Activated CD4-positive, alpha-beta T cell treated with anti-CD3 and anti-CD28 coated beads, Interleukin-2, amount 50 U/mL, for 16 hours (primary cell): Measurements from ENCODE around the gene TMEM271.
"Not testable (repeated sequence)": the region's sequence is repeated elsewhere in the genome, so short reads cannot be mapped to it uniquely, and the experiment has no call there.

Source experiments
- DNase-seq: peaks from one replicate; pipeline ENCODE4 v3.0.0-alpha.2; 2020

Gene TMEM271

GRCh38 chr4:609400-610050, 33.4 kb upstream of the TMEM271 start:
- no peak for DNase-seq

GRCh38 chr4:608236-608635, 32.1 kb upstream of the TMEM271 start:
- DNase-seq = no peak

GRCh38 chr4:605702-606425, 29.8 kb upstream of the TMEM271 start:
- no peak for DNase-seq

GRCh38 chr4:604131-604530, 28.0 kb upstream of the TMEM271 start:
- no peak for DNase-seq

- peak; percentile 42 for DNase-seq
These were observed 26.5 kb upstream of the TMEM271 start for GRCh38 chr4:602559-602942.

- DNase-seq = no peak
These were observed 25.8 kb upstream of the TMEM271 start for GRCh38 chr4:601612-602558.

- no peak for DNase-seq
These were observed 24.9 kb upstream of the TMEM271 start for GRCh38 chr4:600850-601515.

GRCh38 chr4:600166-600565, 24.1 kb upstream of the TMEM271 start:
- no peak for DNase-seq

- no peak for DNase-seq
These were observed 22.8 kb upstream of the TMEM271 start for GRCh38 chr4:598925-599324.

GRCh38 chr4:592825-593520, 16.9 kb upstream of the TMEM271 start:
- no peak for DNase-seq

GRCh38 chr4:592178-592577, 16.1 kb upstream of the TMEM271 start:
- not testable (repeated sequence) for DNase-seq

- no peak for DNase-seq
These were observed 14.3 kb upstream of the TMEM271 start for GRCh38 chr4:590313-590841.

- no peak for DNase-seq
These were observed 13.3 kb upstream of the TMEM271 start for GRCh38 chr4:589219-589963.

- no peak for DNase-seq
These were observed 12.3 kb upstream of the TMEM271 start for GRCh38 chr4:588351-588849.

GRCh38 chr4:587671-588350, 11.7 kb upstream of the TMEM271 start:
- DNase-seq = no peak

GRCh38 chr4:583820-584219, 7.7 kb upstream of the TMEM271 start:
- no peak for DNase-seq

GRCh38 chr4:581753-582361, 5.8 kb upstream of the TMEM271 start:
- DNase-seq = no peak

- DNase-seq = no peak
These were observed 5.1 kb upstream of the TMEM271 start for GRCh38 chr4:581181-581580.

GRCh38 chr4:579543-580175, 3.6 kb upstream of the TMEM271 start:
- no peak for DNase-seq
